Muscle of leg (tissue), 11 donors: ENCODE results near the gene ILK. TPM values are rescaled to one million over a fixed set of nuclear protein-coding genes. Genes with fewer than 3 reads are reported as not detected.

Experiments used
- DNase-seq: peaks from one replicate; pipeline ENCODE4 v3.0.0; 2013
- H3K27ac ChIP-seq: one replicate; pipeline ENCODE4 v1.5.1; 2013; ENCODE audit warnings: mild to moderate bottlenecking, low read length, control low read depth
- H3K27me3 ChIP-seq: one replicate; pipeline ENCODE4 v1.6.1; 2013; ENCODE audit warnings: low read length; ENCODE audit not compliant: control insufficient read depth, insufficient read depth
- H3K36me3 ChIP-seq: one replicate; pipeline ENCODE4 v1.6.1; 2013; ENCODE audit warnings: low read length; ENCODE audit not compliant: control insufficient read depth, insufficient read depth
- H3K4me1 ChIP-seq: one replicate; pipeline ENCODE4 v1.6.1; 2013; ENCODE audit warnings: low read length; ENCODE audit not compliant: control insufficient read depth, insufficient read depth
- H3K4me3 ChIP-seq: one replicate; pipeline ENCODE4 v1.5.1; 2013; ENCODE audit warnings: low read length, control low read depth
- H3K9me3 ChIP-seq: replicated peaks from 2 replicates; pipeline ENCODE4 v1.6.1; 2013; ENCODE audit warnings: low read depth, low read length; ENCODE audit not compliant: control insufficient read depth
- WGBS: methylation state at CpG from one replicate; pipeline ENCODE4 v1.1.5; 2013; ENCODE audit warnings: missing lambda C conversion rate; ENCODE audit not compliant: insufficient coverage; 5-methylcytosine and 5-hydroxymethylcytosine counted together
- polyA plus RNA-seq, 8 donors: library from polyadenylated mRNA; unstranded; fragments of 120-200 nt; gene quantifications; one replicate each; pipeline versions ENCODE4 v1.2.1 to v1.2.3, GENCODE V29; 2013; ENCODE audit warnings: inconsistent platforms in 1 of 8, low replicate concordance in 1 of 8; ENCODE audit not compliant: insufficient read length in 8 of 8, insufficient read depth in 1 of 8
- total RNA-seq: library from RNA; stranded (reverse); fragments of 120-200 nt; gene quantifications from one replicate; pipeline ENCODE4 v1.2.4, GENCODE V29; 2013

ILK gene
- total and polyA plus RNA-seq, 9 donors: 139 to 165 (median 148) TPM

DNA sequence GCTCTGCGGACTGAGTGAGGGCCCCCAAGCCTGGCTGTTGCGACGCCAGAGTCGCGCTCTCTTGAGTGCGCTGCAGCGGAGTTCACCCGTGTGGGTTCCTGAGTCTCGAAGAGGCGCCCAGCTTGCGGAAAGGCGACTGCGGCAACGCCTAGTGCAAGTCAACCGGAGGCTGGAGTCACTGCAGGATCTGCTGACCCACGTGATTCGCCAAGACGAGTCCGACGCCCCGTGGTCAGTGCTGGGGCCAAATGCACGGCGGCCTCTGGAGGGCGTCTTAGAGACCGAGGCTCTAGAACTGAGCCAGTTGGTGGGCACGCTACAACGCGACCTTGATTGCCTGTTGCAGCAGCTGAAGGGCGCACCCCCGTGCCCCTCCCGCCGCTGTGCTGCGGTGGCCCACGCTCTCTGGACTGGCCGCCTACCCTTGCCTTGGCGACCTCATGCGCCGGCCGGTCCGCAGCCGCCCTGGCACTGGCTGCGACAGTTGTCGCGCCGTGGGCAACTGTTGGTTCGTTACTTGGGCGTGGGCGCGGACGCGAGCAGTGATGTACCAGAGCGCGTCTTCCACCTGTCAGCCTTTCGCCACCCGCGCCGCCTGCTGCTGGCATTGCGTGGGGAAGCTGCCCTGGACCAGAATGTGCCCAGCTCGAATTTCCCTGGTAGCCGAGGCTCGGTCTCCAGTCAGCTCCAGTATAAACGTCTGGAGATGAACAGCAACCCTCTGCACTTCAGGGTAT is 32.7 kb upstream of the ILK start:
- Histone ChIP-seq H3K36me3 (peaks cover 9% of the 10 kb centered on the region), H3K27ac (no peak overlapping the region), H3K27me3 (no peaks in the 10 kb centered on the region), H3K4me1 (peaks cover 15% of the 10 kb centered on the region), H3K4me3 (no peak overlapping the region), H3K9me3 (no peaks in the 10 kb centered on the region)
- peak; percentile 60 for DNase-seq
- WGBS: 34% methylated on average over 62 of the region's 62 CpGs

DNA sequence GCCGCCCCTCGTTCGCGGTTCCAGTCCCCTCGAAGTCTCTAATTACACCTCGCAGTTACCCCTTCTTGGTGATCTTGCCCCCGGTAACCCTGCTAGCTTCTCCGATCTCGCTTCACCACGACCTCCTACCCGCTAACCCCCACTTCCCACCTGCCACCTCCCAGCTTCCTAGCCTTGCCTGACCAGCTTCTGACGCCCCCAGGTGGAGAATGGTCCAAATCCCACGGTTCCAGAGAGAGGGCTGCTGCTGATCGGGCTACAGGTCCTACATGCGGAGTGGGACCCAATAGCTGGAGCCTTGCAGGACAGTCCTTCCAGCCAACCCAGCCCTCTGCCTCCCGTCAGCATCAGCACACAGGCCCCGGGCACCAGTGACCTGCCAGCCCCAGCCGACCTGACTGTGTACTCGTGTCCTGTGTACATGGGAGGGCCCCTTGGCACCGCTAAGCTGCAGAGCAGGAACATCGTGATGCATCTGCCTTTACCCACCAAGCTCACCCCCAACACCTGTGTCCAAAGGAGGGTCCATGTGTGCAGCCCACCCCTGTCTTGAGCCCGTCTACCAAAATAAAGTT is 32.1 kb upstream of the ILK start:
- Histone ChIP-seq H3K9me3 (no peaks in the 10 kb centered on the region), H3K27ac (no peak overlapping the region), H3K4me3 (no peak overlapping the region), H3K36me3 (peaks cover 9% of the 10 kb centered on the region), H3K4me1 (peaks cover 15% of the 10 kb centered on the region), H3K27me3 (no peaks in the 10 kb centered on the region)
- DNase-seq: no peak
- 46% methylated on average over 20 of the region's 22 CpGs for WGBS

DNA sequence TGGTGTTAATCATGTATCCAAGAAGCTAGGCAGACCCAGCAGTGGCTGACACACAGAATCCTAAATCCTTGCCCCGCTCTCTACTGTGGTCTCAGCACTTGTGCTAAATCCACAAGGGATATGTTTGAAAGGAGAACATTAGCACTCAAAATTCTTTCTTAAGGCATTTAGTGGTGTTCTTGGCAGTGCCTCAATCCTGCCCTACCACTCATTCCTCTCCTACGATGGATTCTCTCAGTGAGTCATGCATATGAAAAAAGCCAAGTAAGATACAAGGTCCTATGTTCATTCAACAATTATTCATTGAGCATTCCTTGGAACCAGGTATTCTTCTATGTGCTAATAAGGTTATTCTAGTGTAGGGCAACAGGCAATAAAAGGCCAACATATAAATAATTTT is 31.4 kb upstream of the ILK start:
- DNase-seq: no peak
- no peaks in the 10 kb centered on the region for H3K9me3 ChIP-seq
- no peak overlapping the region for H3K27ac ChIP-seq
- H3K4me3 ChIP-seq: no peak overlapping the region
- H3K36me3 ChIP-seq: peaks cover 9% of the 10 kb centered on the region
- no peaks in the 10 kb centered on the region for H3K27me3 ChIP-seq
- peaks cover 20% of the 10 kb centered on the region for H3K4me1 ChIP-seq
- no CpG with 5 or more reads among the region's 2 CpGs for WGBS

DNA sequence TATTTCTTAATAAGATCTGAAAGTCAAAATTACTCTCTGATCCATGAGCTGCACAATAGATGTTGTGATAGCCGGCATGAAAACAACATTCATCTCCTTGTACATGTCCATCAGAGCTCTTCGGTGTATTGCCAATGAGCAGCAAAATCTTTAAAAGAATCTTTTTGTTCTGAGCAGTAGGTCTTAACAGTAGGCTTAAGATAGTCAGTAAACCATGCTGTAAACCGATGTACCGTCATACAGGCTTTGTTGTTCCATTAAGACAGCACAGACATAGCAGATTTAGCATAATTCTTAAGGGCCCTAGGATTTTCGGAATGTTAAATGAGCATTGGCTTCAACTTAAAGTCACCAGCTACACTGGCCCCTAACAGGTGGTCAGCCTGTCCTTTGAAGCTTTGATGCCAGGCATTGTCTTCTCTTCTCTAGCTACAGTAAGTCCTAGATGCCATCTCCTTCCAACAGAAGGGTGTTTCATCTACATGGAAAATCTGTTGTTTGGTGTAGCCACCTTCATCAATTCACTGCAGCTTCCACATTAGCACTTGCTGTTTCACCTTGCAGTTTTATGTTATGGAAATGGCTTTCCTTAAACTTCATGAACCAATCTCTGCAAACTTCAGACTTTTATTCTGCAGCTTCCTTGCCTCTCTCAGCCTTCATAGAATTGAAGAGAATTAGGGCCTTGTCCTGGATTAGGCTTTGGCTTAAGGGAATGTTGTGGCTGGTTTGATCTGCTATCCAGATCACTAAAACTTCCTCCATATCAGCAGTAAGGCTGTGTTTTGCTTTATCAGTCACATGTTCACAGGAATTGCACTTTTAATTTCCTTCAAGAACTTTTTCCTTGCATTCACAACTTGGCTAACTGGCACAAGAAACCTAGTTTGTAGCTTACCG is 28.5 kb upstream of the ILK start:
- no peak overlapping the region for H3K27ac ChIP-seq
- DNase-seq: no peak
- WGBS: 86% methylated on average over 2 of the region's 6 CpGs
- no peak overlapping the region for H3K4me3 ChIP-seq
- H3K27me3 ChIP-seq: no peaks in the 10 kb centered on the region
- H3K4me1 ChIP-seq: peaks cover 8% of the 10 kb centered on the region
- no peaks in the 10 kb centered on the region for H3K9me3 ChIP-seq
- H3K36me3 ChIP-seq: peaks cover 8% of the 10 kb centered on the region

DNA sequence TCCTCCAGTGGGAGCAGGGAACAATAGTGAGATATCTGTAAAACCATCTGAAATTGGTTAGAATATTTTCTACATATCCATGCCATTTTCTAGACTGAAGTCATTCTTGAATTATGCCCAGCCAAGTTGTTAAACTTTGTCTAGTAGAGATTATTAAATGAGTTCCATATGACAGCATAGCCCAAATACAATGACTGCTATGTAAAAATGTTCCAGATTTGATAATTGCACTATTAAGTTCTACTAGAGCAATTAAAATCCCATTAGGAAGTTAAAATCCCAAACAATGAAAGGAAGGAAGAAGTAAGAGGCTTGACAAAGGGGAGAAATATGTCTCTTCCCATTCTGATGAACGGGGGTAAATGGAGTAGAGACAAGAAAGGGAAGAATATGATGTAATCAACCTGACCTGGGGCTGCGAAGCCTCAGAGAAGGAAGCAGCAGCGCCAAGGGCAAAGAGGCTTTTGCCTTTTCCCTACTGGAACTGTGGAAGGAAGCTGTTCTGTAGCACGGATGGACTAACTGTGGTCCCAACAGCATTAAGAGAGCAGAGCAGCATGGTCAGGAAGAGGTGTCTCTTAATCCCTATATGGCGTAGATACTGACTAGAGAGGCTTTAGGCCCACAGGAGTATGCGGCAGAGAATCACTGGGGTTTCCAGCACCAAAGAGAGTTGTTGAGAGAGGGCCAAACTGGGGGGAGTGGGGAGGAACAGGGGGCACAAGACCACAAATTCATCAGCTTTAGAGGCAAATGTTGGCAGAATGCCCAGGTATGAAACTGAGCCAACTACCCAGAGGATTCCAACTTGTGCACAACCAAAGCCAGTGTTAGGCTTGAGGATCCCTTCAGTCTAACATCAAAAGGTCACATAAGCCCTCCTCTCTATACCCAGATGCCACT is 26.9 kb upstream of the ILK start:
- peak; percentile 75 for DNase-seq
- peaks cover 2% of the 10 kb centered on the region for H3K9me3 ChIP-seq
- peak overlapping the region; percentile 43 for H3K27ac ChIP-seq
- H3K27me3 ChIP-seq: no peaks in the 10 kb centered on the region
- WGBS: 25% methylated on average over 5 of the region's 6 CpGs
- H3K36me3 ChIP-seq: peaks cover 6% of the 10 kb centered on the region
- no peak overlapping the region for H3K4me3 ChIP-seq
- peaks cover 5% of the 10 kb centered on the region for H3K4me1 ChIP-seq

DNA sequence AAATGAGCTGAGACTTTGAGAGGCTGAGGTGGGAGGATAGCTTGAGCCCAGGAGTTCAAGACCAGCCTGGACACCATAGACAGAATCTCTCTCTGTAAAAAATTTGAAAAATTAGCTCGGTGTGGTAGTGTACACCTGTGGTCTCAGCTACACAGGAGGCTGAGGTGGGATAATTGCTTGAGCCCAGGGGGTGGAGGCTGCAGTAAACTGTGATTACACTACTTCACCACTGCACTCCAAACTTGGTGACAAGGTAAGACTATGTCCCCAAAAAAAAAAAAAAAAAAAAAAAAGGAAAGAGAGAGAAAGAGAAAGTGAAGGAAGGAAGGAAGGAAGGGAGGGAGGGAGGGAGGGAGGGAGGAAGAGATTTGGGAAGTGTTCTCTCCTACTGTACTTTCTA is 25.4 kb upstream of the ILK start:
- Histone ChIP-seq H3K36me3 (peaks cover 6% of the 10 kb centered on the region), H3K27ac (no peak overlapping the region), H3K4me1 (peaks cover 5% of the 10 kb centered on the region), H3K9me3 (peaks cover 2% of the 10 kb centered on the region), H3K27me3 (no peaks in the 10 kb centered on the region), H3K4me3 (no peak overlapping the region)
- no peak for DNase-seq
- WGBS: no CpG with 5 or more reads among the region's 1 CpG

DNA sequence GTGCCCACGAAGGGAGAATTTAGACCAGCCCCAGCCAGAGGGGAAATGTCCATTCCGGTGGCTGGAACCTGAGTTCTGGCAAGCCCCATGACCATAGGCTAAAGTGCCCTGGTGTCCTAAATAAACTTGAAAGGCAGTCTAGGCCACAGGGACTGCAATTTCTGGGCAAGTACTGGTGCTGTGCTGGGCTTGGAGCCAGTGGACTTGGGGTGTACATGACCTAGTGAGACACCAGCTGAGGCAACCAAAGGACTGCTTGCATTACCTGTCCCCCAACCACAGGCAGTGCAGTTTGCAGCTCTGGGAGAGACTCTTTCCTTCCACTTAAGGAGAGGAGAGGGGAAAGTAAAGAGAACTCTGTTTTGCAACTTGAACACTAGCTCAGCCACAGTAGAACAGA is 23.9 kb upstream of the ILK start:
- Histone ChIP-seq H3K4me3 (no peak overlapping the region), H3K9me3 (peaks cover 13% of the 10 kb centered on the region), H3K36me3 (peaks cover 6% of the 10 kb centered on the region), H3K27me3 (no peaks in the 10 kb centered on the region), H3K4me1 (peaks cover 5% of the 10 kb centered on the region), H3K27ac (no peak overlapping the region)
- WGBS: 87% methylated on average over 2 of the region's 2 CpGs
- DNase-seq: no peak

DNA sequence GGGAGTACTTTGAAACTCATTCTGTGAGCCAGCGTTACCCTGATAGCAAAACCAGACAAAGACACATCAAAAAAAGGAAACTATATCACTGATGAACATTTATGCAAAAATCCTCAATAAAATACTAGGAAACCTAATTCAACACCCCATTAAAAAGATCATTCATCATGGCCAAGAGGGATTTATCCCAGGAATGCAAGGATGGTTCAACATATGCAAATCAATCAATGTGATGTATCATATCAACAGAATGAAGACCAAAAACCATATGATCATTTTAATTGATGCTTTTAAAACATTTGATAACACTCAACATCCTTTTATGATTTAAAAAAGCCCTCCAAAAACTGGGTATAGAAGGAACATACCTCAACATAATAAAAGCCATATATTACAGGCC is 20.0 kb upstream of the ILK start:
- Histone ChIP-seq H3K4me3 (no peak overlapping the region), H3K9me3 (peaks cover 16% of the 10 kb centered on the region), H3K4me1 (no peaks in the 10 kb centered on the region), H3K27ac (no peak overlapping the region), H3K27me3 (no peaks in the 10 kb centered on the region), H3K36me3 (peaks cover 9% of the 10 kb centered on the region)
- no peak for DNase-seq
- no CpG with 5 or more reads among the region's 1 CpG for WGBS

DNA sequence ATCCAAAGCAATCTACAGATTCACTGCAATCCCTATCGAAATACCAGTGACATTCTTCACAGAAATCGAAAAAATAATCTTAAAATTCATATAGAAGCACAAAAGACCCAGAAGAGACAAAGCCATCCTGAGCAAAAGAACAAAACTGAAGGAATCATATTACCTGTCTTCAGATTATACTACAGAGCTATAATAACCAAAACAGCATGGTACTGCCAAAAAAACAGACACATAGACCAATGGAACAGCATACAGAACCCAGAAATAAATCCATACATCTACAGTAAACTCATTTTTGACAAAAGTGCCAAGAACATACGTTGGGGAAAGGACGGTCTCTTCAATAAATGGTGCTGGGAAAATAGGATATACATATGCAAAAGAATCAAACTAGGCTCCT is 19.0 kb upstream of the ILK start:
- H3K36me3 ChIP-seq: peaks cover 9% of the 10 kb centered on the region
- WGBS: no CpG with 5 or more reads among the region's 4 CpGs
- H3K27ac ChIP-seq: no peak overlapping the region
- H3K9me3 ChIP-seq: peaks cover 16% of the 10 kb centered on the region
- no peaks in the 10 kb centered on the region for H3K27me3 ChIP-seq
- no peak for DNase-seq
- no peak overlapping the region for H3K4me3 ChIP-seq
- no peaks in the 10 kb centered on the region for H3K4me1 ChIP-seq
